Ovary (tissue), 9 donors: ENCODE results near the gene DAPK3. TPM values are rescaled to one million over a fixed set of nuclear protein-coding genes. Genes with fewer than 3 reads are reported as not detected.
A peak's percentile ranks its signal among the peaks of the same experiment; 100 is the strongest.

ENCODE experiments used
- DNase-seq, 5 donors: peaks; one replicate each; pipeline ENCODE4 v3.0.0-alpha.2; 2019 to 2020
- H3K27ac ChIP-seq, 2 donors: fragments of 200-600 bp; one replicate each; pipeline versions ENCODE4 v1.5.1 to v1.8.0; 2019 to 2022
- H3K27me3 ChIP-seq: fragments of 200-600 bp; one replicate; pipeline ENCODE4 v1.8.0; 2022
- H3K36me3 ChIP-seq: fragments of 200-600 bp; sonication (generic); one replicate; pipeline ENCODE4 v1.5.1; 2019
- H3K4me1 ChIP-seq: one replicate; pipeline ENCODE4 v1.8.1; 2013; ENCODE audit warnings: mild to moderate bottlenecking, moderate library complexity; ENCODE audit not compliant: insufficient read depth
- H3K4me3 ChIP-seq: fragments of 200-600 bp; sonication (generic); one replicate; pipeline ENCODE4 v1.5.1; 2017
- H3K9me3 ChIP-seq, 2 donors: fragments of 200-600 bp in 1 of 2; sonication (generic) in 1 of 2; one replicate each; pipeline versions ENCODE4 v1.5.1 to v1.8.1; 2013 to 2019; ENCODE audit warnings: mild to moderate bottlenecking in 1 of 2, moderate library complexity in 1 of 2
- EP300 ChIP-seq: sonication (generic); formaldehyde crosslinking; IDR thresholded peaks from one replicate; pipeline ENCODE4 v1.6.1; 2017; ENCODE audit warnings: antibody characterized with exemption
- POLR2A ChIP-seq: fragments of 450-650 bp; IDR thresholded peaks from one replicate; pipeline ENCODE4 v1.6.1; 2017; ENCODE audit warnings: antibody characterized with exemption, mild to moderate bottlenecking, moderate library complexity
- WGBS, 3 donors: extraction: QIAGEN DNeasy Blood & Tissue Kit in 1 of 3; methylation state at CpG; one replicate each; pipeline versions ENCODE4 v1.1.5 to v1.1.7; 2013 to 2017; 5-methylcytosine and 5-hydroxymethylcytosine counted together
- intact Hi-C, 4 donors: fragments of 100-400 bp; cut with DNase I; formaldehyde crosslinking; loops; one replicate each; pipeline versions ENCODE4 v1.11.0 to v1.15.1; 2022 to 2023
- polyA plus RNA-seq, 2 donors: library from polyadenylated mRNA; stranded (reverse); fragments of 200-250 nt in 1 of 2; fragments of 350-450 nt in 1 of 2; fragmentation: Illumina TruSeq in 1 of 2; extraction: RNeasy Lipid Tissue Mini Kit (QIAGEN cat#74804) in 1 of 2; gene quantifications; one replicate each; pipeline ENCODE4 v1.2.3, GENCODE V29; 2013 to 2014
- total RNA-seq, 7 donors: library from RNA; depleted of rRNA in 2 of 7; stranded (reverse); fragments of >200 nt in 2 of 7; fragmentation: NEBNext Ultra II Directional in 3 of 7; extraction: Animal tissue kit (Norgen Biotek cat#: 25700) in 3 of 7; gene quantifications; one replicate each; pipeline versions ENCODE4 v1.1.0 to v1.2.4, GENCODE V29; 2016 to 2023
- TF ChIP-seq, protein P1 (sequence below), 3 donors: fragments of 450-650 bp in 2 of 3; fragments of 200-600 bp in 1 of 3; IDR thresholded peaks; one replicate each; pipeline versions ENCODE4 v1.5.1 to v1.8.0; 2016 to 2022; ENCODE audit warnings: antibody characterized with exemption in 3 of 3, mild to moderate bottlenecking in 1 of 3
- donor health status: DM: no; HTN: no; CAD: no; lungs with moderate emphysema.
- donor health status: DM: no; HTN: no; CAD: no.
- donor health status: Bipolar disorder and iron deficiency.
- donor health status: DM: yes; HTN: yes; CAD: no.
- donor health status: DM: no; HTN: no; CAD: no.
- donor health status: DM: yes; HTN: yes; CAD: no.

The DAPK3 gene
- total and polyA plus RNA-seq, 9 donors, result 8.3 to 101 (median 57.0) TPM

DNA sequence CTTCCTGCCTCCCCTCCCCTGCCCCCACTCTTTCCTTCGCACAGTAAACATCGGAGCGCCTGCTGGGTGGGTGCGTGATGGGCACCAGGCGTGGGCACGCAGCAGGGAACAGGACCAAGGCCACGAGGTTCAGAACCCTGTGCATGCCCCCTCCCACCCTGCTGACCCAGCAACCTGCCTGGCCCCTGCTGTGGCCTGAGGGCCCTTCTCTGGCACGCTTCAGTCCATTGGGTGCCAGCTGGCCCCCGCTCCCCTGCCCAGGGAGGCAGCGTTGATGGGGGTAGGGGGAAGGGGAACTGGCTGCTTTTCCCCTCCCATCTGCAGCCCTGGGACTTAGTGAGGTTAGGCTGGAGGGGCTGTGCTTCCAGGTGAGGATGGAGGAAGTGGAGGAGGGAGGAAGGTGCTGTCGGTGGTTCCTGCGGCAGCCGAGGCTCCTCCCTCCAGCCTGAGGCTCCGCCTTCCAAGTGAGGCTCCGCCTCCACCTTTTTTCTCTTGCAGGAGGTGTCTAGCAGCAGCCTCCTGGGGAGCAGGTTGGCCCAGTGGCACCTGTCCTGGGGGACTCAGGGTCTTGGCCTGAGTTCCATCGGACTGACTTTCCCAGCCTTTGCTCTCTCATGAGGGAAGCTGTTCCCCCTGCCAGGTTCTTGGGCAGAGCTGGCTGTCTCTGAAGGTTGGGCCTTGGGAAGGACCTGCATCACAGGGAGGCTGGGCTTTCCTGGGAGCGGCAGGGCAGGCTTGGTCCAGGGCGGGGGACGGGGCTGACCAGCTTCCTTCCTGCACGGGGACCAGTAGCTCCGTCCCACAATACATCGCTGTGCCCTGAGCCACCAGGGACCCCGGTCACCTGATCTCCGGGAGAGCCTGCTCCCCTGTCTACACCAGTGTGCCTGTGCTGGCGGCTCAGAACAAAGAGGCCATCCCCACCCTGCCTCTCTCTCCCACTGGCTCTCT is 43.9 kb upstream of the DAPK3 start:
- intact Hi-C loops, result loop anchor here in 2 of 4 donors (5.0 to 10.0 kb wide), 2 partner anchors 42 to 100 kb away; no protein-coding TSS in a partner anchor
- DNase-seq, result peak in 2 of 5 donors; percentile 33 to 52
- H3K36me3 ChIP-seq, result no peaks in the 10 kb centered on the region
- peaks cover 17% of the 10 kb centered on the region for H3K4me1 ChIP-seq
- no peak overlapping the region for H3K4me3 ChIP-seq
- H3K27ac ChIP-seq, result peak overlapping the region; percentile 4 to 75
- TF ChIP-seq EP300, result no peak
- TF ChIP-seq, protein P1, sequence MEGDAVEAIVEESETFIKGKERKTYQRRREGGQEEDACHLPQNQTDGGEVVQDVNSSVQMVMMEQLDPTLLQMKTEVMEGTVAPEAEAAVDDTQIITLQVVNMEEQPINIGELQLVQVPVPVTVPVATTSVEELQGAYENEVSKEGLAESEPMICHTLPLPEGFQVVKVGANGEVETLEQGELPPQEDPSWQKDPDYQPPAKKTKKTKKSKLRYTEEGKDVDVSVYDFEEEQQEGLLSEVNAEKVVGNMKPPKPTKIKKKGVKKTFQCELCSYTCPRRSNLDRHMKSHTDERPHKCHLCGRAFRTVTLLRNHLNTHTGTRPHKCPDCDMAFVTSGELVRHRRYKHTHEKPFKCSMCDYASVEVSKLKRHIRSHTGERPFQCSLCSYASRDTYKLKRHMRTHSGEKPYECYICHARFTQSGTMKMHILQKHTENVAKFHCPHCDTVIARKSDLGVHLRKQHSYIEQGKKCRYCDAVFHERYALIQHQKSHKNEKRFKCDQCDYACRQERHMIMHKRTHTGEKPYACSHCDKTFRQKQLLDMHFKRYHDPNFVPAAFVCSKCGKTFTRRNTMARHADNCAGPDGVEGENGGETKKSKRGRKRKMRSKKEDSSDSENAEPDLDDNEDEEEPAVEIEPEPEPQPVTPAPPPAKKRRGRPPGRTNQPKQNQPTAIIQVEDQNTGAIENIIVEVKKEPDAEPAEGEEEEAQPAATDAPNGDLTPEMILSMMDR (IDR thresholded peaks at IDR 0.05), result no peak
- no peak for TF ChIP-seq POLR2A
- no peaks in the 10 kb centered on the region for H3K27me3 ChIP-seq
- no peaks in the 10 kb centered on the region for H3K9me3 ChIP-seq
- WGBS, 3 donors, result 65 to 66% (median 66%) methylated on average over 25 of the region's 25 CpGs

DNA sequence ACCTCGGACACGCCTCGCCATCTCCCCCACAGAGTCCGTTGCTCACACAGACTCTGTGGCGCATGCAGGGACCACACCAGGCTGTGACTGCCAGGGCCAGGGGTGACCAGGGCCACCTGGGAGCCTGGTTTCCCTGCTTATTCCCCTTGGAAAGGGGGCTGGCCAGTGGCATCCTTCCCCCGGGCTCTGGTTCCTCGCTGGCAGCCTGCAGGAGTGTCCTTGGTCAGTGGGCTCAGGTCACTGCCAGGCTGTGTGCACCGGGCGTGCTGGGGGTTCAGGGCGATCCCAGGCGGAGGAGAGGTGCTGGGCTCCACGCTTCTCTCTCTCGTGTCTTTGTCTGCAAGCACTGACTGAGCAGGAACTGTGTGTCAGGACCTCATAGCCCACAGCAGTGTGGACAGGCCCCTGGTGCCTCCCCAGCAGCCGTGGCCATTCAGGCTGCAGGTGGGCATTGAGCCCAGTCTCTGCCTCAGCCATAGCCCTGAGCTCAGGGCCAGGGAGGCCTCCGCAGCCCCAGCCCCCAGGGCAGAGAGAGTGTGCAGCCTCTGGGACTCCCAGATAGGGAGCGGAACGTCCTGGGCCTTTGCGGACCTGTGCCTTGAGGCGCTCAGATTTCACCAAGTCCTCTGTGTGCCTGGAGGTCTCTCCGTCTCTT is 43.1 kb upstream of the DAPK3 start:
- H3K27me3 ChIP-seq, result no peaks in the 10 kb centered on the region
- DNase-seq, result peak in 1 of 5 donors; percentile 47
- intact Hi-C loops, result loop anchor here in 2 of 4 donors (5.0 to 10.0 kb wide), 2 partner anchors 43 to 101 kb away; no protein-coding TSS in a partner anchor
- H3K4me1 ChIP-seq, result peaks cover 21% of the 10 kb centered on the region
- 86 to 87% (median 87%) methylated on average over 9 to 20 of the region's 20 CpGs for WGBS, 3 donors
- H3K27ac ChIP-seq, result no peak overlapping the region
- no peak overlapping the region for H3K4me3 ChIP-seq
- H3K9me3 ChIP-seq, result no peaks in the 10 kb centered on the region
- H3K36me3 ChIP-seq, result no peaks in the 10 kb centered on the region
- no peak for TF ChIP-seq POLR2A
- TF ChIP-seq EP300, result no peak
- TF ChIP-seq, protein P1 (IDR thresholded peaks at IDR 0.05), result no peak

DNA sequence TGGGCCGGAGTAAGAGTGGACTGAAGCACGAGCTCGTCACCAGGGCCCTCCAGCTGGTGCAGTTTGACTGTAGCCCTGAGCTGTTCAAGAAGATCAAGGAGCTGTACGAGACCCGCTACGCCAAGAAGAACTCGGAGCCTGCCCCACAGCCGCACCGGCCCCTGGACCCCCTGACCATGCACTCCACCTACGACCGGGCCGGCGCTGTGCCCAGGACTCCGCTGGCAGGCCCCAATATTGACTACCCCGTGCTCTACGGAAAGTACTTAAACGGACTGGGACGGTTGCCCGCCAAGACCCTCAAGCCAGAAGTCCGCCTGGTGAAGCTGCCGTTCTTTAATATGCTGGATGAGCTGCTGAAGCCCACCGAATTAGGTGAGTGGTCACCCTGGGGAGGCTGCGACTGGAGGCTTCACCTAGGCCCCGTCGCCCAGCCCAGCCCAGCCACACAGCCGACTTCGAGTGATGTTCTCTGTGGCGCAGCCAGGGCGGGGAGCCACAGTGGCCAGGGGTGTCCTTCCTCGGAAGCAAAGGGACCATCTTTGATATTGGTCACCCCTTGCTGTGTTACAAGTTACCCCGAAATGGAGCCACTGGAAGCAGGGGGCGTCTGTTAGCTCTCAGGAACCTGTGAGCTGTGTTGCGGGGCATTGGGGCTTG is 42.2 kb upstream of the DAPK3 start:
- 91 to 94% (median 92%) methylated on average over 28 to 33 of the region's 33 CpGs for WGBS, 3 donors
- Histone ChIP-seq H3K4me1 (peaks cover 29% of the 10 kb centered on the region), H3K27me3 (no peaks in the 10 kb centered on the region), H3K9me3 (no peaks in the 10 kb centered on the region), H3K4me3 (no peak overlapping the region), H3K36me3 (no peaks in the 10 kb centered on the region), H3K27ac (no peak overlapping the region)
- TF ChIP-seq, protein P1 (IDR thresholded peaks at IDR 0.05), result no peak
- no peak for TF ChIP-seq POLR2A
- no peak for TF ChIP-seq EP300
- intact Hi-C loops, result loop anchor here in 2 of 4 donors (5.0 to 10.0 kb wide), 2 partner anchors 44 to 102 kb away; no protein-coding TSS in a partner anchor
- DNase-seq, result peak in 1 of 5 donors; percentile 16
